Activated CD8-positive, alpha-beta memory T cell treated with anti-CD3 and anti-CD28 coated beads, Interleukin-2, amount 50 U/mL, for 48 hours (primary cell): Measurements from ENCODE around the gene MACROD2.
"Not testable (repeated sequence)": the region's sequence is repeated elsewhere in the genome, so short reads cannot be mapped to it uniquely, and the experiment has no call there.

Source experiments
- DNase-seq: peaks from one replicate; pipeline ENCODE4 v3.0.0-alpha.2; 2020

MACROD2 gene

GRCh38 chr20:14418376-14418775 is 423.1 kb downstream of the MACROD2 start:
- DNase-seq = no peak

- DNase-seq = no peak
Observed at GRCh38 chr20:14422892-14423291, 427.6 kb downstream of the MACROD2 start.

GRCh38 chr20:14431568-14431967 is 436.3 kb downstream of the MACROD2 start:
- no peak for DNase-seq

- no peak for DNase-seq
Observed at GRCh38 chr20:14432085-14432484, 436.8 kb downstream of the MACROD2 start.

GRCh38 chr20:14432597-14432996 is 437.3 kb downstream of the MACROD2 start:
- DNase-seq = no peak

GRCh38 chr20:14434384-14435136 is 439.2 kb downstream of the MACROD2 start:
- DNase-seq = no peak

GRCh38 chr20:14441201-14441600 is 445.9 kb downstream of the MACROD2 start:
- no peak for DNase-seq

GRCh38 chr20:14444106-14444505 is 448.8 kb downstream of the MACROD2 start:
- no peak for DNase-seq

GRCh38 chr20:14445310-14445709 is 450.0 kb downstream of the MACROD2 start:
- no peak for DNase-seq

- no peak for DNase-seq
Observed at GRCh38 chr20:14445902-14446301, 450.6 kb downstream of the MACROD2 start.

- DNase-seq = no peak
Observed at GRCh38 chr20:14446446-14446845, 451.1 kb downstream of the MACROD2 start.

- no peak for DNase-seq
Observed at GRCh38 chr20:14449323-14449722, 454.0 kb downstream of the MACROD2 start.

GRCh38 chr20:14450256-14450655 is 454.9 kb downstream of the MACROD2 start:
- DNase-seq = no peak

GRCh38 chr20:14451458-14451857 is 456.1 kb downstream of the MACROD2 start:
- DNase-seq = no peak

- DNase-seq = no peak
Observed at GRCh38 chr20:14453259-14453658, 457.9 kb downstream of the MACROD2 start.

- DNase-seq = no peak
Observed at GRCh38 chr20:14454296-14454695, 459.0 kb downstream of the MACROD2 start.

GRCh38 chr20:14467104-14467827 is 471.9 kb downstream of the MACROD2 start:
- not testable (repeated sequence) for DNase-seq

- no peak for DNase-seq
Observed at GRCh38 chr20:14470231-14470899, 475.0 kb downstream of the MACROD2 start.

GRCh38 chr20:14470977-14471661 is 475.8 kb downstream of the MACROD2 start:
- no peak for DNase-seq

GRCh38 chr20:14477125-14477524 is 481.8 kb downstream of the MACROD2 start:
- DNase-seq = no peak

- no peak for DNase-seq
Observed at GRCh38 chr20:14478126-14478525, 482.8 kb downstream of the MACROD2 start.

- no peak for DNase-seq
Observed at GRCh38 chr20:14481863-14482262, 486.5 kb downstream of the MACROD2 start.

- DNase-seq = no peak
Observed at GRCh38 chr20:14488212-14488611, 492.9 kb downstream of the MACROD2 start.
